ENCODE data around the gene TMEM94. TPM values are rescaled to one million over a fixed set of nuclear protein-coding genes. Genes with fewer than 3 reads are reported as not detected.

The TMEM94 gene
- total RNA-seq, 1 experiment from 2014 or later = 10.7 TPM

DNA sequence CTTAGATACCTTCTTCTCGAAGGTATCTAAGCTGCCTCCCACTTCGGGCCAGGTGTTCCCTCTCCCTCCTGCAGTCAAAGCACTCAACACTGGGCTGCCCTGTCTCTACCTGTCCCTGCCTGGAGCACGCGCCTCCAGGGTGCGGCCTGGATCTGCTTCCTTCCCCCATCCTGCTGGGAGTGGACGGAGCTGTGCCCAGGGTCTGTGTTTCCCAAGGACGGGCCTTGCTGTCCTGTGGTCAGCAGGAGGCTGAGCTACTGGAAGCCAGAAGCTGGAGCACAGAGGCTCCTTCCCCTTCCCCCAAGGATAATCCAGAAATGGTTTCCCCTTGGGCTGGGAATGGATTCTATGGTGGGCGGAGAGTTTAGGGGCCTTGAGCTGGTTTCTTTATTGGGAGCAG is 85.8 kb downstream of the TMEM94 start:
- H3K27me3 ChIP-seq = no peaks in the 10 kb centered on the region; the same call in 1 of the 2 replicates
- H3K4me3 ChIP-seq = no peak overlapping the region

GRCh38 chr17:75542728-75543336 is 86.4 kb downstream of the TMEM94 start:
- Histone ChIP-seq H3K36me3 (no peaks in the 10 kb centered on the region), H3K4me3 (no peak overlapping the region), H3K27me3 (no peaks in the 10 kb centered on the region; the same call in 1 of the 2 replicates), H3K9me3 (no peaks in the 10 kb centered on the region)
- DNase-seq = no peak

More for the DNA sequence above, 85.8 kb downstream of the TMEM94 start:
- Histone ChIP-seq H3K36me3 (no peaks in the 10 kb centered on the region), H3K9me3 (no peaks in the 10 kb centered on the region)
- DNase-seq = no peak

- DNase-seq = no peak
- Histone ChIP-seq H3K9me3 (no peaks in the 10 kb centered on the region), H3K4me3 (no peak overlapping the region), H3K27me3 (no peaks in the 10 kb centered on the region), H3K36me3 (no peaks in the 10 kb centered on the region)
These were observed 87.8 kb downstream of the TMEM94 start for GRCh38 chr17:75544250-75544649.

- Histone ChIP-seq H3K4me3 (no peak overlapping the region), H3K36me3 (no peaks in the 10 kb centered on the region), H3K27me3 (no peaks in the 10 kb centered on the region), H3K9me3 (no peaks in the 10 kb centered on the region)
- DNase-seq = no peak
These were observed 89.7 kb downstream of the TMEM94 start for GRCh38 chr17:75546181-75546580.

DNA sequence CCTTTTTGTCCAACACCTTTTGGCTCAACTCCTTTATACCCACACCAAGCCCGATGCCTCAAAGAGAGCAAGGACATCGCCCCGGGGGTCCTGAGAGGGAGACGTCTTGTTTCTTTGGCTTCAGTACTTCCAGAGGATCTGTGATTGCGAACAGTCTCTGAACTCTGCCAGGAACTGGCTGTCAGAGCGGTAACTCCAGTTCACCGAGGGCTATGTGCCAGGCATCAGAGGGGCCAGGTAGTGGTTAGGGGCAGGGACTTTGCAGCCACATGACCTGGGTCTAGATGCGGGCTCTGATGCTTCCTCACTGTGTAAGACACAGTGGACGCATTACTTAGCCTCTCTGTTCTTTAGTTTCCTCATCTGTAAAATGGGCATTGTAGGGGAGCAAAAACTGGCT is 90.7 kb downstream of the TMEM94 start:
- no peak for DNase-seq
- Histone ChIP-seq H3K4me3 (no peak overlapping the region), H3K36me3 (no peaks in the 10 kb centered on the region), H3K9me3 (no peaks in the 10 kb centered on the region), H3K27me3 (no peaks in the 10 kb centered on the region)

- Histone ChIP-seq H3K9me3 (no peaks in the 10 kb centered on the region), H3K27me3 (no peaks in the 10 kb centered on the region), H3K4me3 (no peak overlapping the region), H3K36me3 (no peaks in the 10 kb centered on the region)
- no peak for DNase-seq
These were observed 92.4 kb downstream of the TMEM94 start for GRCh38 chr17:75548813-75549212.

Other genes starting within 250 kb of the TMEM94 start
- 5.8 and 9.2 TPM in 2 replicates for gene GGA3, start 195.0 kb upstream of the TMEM94 start, total RNA-seq (2014; rRNA removed; shearing (Covaris generic); ENCODE audit: low replicate concordance)
- 78.0 and 101 TPM in 2 replicates for gene MRPS7, start 194.8 kb upstream of the TMEM94 start, total RNA-seq (2014; rRNA removed; shearing (Covaris generic); ENCODE audit: low replicate concordance)
- gene MIF4GD, start 185.4 kb upstream of the TMEM94 start, total RNA-seq (2014; rRNA removed; shearing (Covaris generic); ENCODE audit: low replicate concordance) = 4.4 and 18.2 TPM in 2 replicates
- gene SLC25A19, start 167.2 kb upstream of the TMEM94 start, total RNA-seq (2014; rRNA removed; shearing (Covaris generic); ENCODE audit: low replicate concordance) = 17.8 and 21.7 TPM in 2 replicates
- 110 and 134 TPM in 2 replicates for gene GRB2, start 51.0 kb upstream of the TMEM94 start, total RNA-seq (2014; rRNA removed; shearing (Covaris generic); ENCODE audit: low replicate concordance)
- gene CASKIN2, start 58.9 kb downstream of the TMEM94 start, total RNA-seq (2014; rRNA removed; shearing (Covaris generic); ENCODE audit: low replicate concordance) = 3.9 and 7.8 TPM in 2 replicates
- gene TSEN54, start 59.9 kb downstream of the TMEM94 start, total RNA-seq (2014; rRNA removed; shearing (Covaris generic); ENCODE audit: low replicate concordance) = 34.6 and 83.8 TPM in 2 replicates
- 0.39 and 3.9 TPM in 2 replicates for gene LLGL2, start 69.1 kb downstream of the TMEM94 start, total RNA-seq (2014; rRNA removed; shearing (Covaris generic); ENCODE audit: low replicate concordance)
- 0.15 and 4.7 TPM in 2 replicates for gene MYO15B, start 131.2 kb downstream of the TMEM94 start, total RNA-seq (2014; rRNA removed; shearing (Covaris generic); ENCODE audit: low replicate concordance)
- gene SMIM5, start 176.8 kb downstream of the TMEM94 start, total RNA-seq (2014; rRNA removed; shearing (Covaris generic); ENCODE audit: low replicate concordance) = 0.69 TPM in 1 of 2 replicates, not detected in the other
- gene RECQL5, start 210.5 kb downstream of the TMEM94 start, total RNA-seq (2014; rRNA removed; shearing (Covaris generic); ENCODE audit: low replicate concordance) = 16.8 and 23.0 TPM in 2 replicates
- gene SAP30BP, start 210.7 kb downstream of the TMEM94 start, total RNA-seq (2014; rRNA removed; shearing (Covaris generic); ENCODE audit: low replicate concordance) = 105 and 108 TPM in 2 replicates